Activated T-cell treated with anti-CD3 and anti-CD28 coated beads for 1 hour (primary cell): ENCODE measurements around the gene PLEKHJ1.

Source experiments
- DNase-seq: peaks from one replicate; pipeline ENCODE4 v3.0.0-alpha.2; 2020; ENCODE audit warnings: low read depth

The PLEKHJ1 gene

GRCh38 chr19:2249010-2249866, 13.1 kb upstream of the PLEKHJ1 start, which contains the start of gene AMH:
TSS of gene AMH (plus strand) at chr19:2249323. CDS start at chr19:2249333, 10 bp downstream.
- no peak for DNase-seq

GRCh38 chr19:2248136-2249009, 12.2 kb upstream of the PLEKHJ1 start:
- no peak for DNase-seq

- no peak for DNase-seq
Observed at GRCh38 chr19:2247433-2248101, 11.4 kb upstream of the PLEKHJ1 start.

- no peak for DNase-seq
Observed at GRCh38 chr19:2246801-2247361, 10.8 kb upstream of the PLEKHJ1 start.

- DNase-seq = no peak
Observed at GRCh38 chr19:2246014-2246620, 10.0 kb upstream of the PLEKHJ1 start.

- no peak for DNase-seq
Observed at GRCh38 chr19:2245273-2245672, 9.1 kb upstream of the PLEKHJ1 start.

- no peak for DNase-seq
Observed at GRCh38 chr19:2244486-2244885, 8.4 kb upstream of the PLEKHJ1 start.

GRCh38 chr19:2244125-2244411, 7.9 kb upstream of the PLEKHJ1 start:
- DNase-seq = no peak

GRCh38 chr19:2243274-2244124, 7.4 kb upstream of the PLEKHJ1 start:
- DNase-seq = no peak

GRCh38 chr19:2242816-2243215, 6.7 kb upstream of the PLEKHJ1 start:
- DNase-seq = no peak

- no peak for DNase-seq
Observed at GRCh38 chr19:2242092-2242537, 6.0 kb upstream of the PLEKHJ1 start.

GRCh38 chr19:2240881-2241760, 5.0 kb upstream of the PLEKHJ1 start:
- DNase-seq = no peak

GRCh38 chr19:2239771-2240770, 3.9 kb upstream of the PLEKHJ1 start:
- DNase-seq = no peak

- DNase-seq = no peak
Observed at GRCh38 chr19:2239173-2239572, 3.0 kb upstream of the PLEKHJ1 start.

- DNase-seq = no peak
Observed at GRCh38 chr19:2237869-2238153, 1.7 kb upstream of the PLEKHJ1 start.

- DNase-seq = no peak
Observed at GRCh38 chr19:2237051-2237868, 1.1 kb upstream of the PLEKHJ1 start.

- no peak for DNase-seq
Observed at GRCh38 chr19:2236064-2236313, 140 bp downstream of the PLEKHJ1 start.

GRCh38 chr19:2235381-2236063, 607 bp downstream of the PLEKHJ1 start:
- no peak for DNase-seq
